K562 (cell line): ENCODE measurements around the gene SLC5A4.

ENCODE experiments used
- CEBPB ChIP-seq: fragments of 450-650 bp; IDR thresholded peaks from 2 replicates; pipeline ENCODE4 v1.6.1; 2016; ENCODE audit warnings: missing genetic modification characterization, missing compliant biosample characterization
- CTCF ChIP-seq, 3 experiments: IDR thresholded peaks in 2 of 3; conservative IDR thresholded peaks in 1 of 3; 2 replicates each; pipeline ENCODE4 v1.5.1; 2011 to 2012; ENCODE audit warnings: low read length in 3 of 3, mild to moderate bottlenecking in 3 of 3, control low read depth in 2 of 3, improper control_type of control experiment in 1 of 3, inconsistent platforms in 1 of 3, low read depth in 1 of 3, mixed read lengths in 1 of 3, moderate library complexity in 1 of 3; ENCODE audit not compliant: insufficient read depth in 2 of 3
- EP300 ChIP-seq: IDR thresholded peaks from 2 replicates; pipeline ENCODE4 v1.6.1; 2012; ENCODE audit warnings: low read length, improper control_type of control experiment
- FOXO4 ChIP-seq: fragments of 450-650 bp; formaldehyde crosslinking; IDR thresholded peaks from 2 replicates; pipeline ENCODE4 v1.4.0; 2020; ENCODE audit warnings: mild to moderate bottlenecking, moderate library complexity
- HNRNPUL1 ChIP-seq: fragments of 200-400 bp; formaldehyde crosslinking; IDR thresholded peaks from 2 replicates; pipeline ENCODE4 v1.6.1; 2017; ENCODE audit warnings: low read length
- NEUROD1 ChIP-seq: fragments of 150-350 bp; IDR thresholded peaks from 2 replicates; pipeline ENCODE4 v1.6.1; 2014; ENCODE audit warnings: borderline replicate concordance, low read length, low read depth; ENCODE audit not compliant: partially characterized antibody
- NFRKB ChIP-seq: fragments of 450-650 bp; IDR thresholded peaks from 2 replicates; pipeline ENCODE4 v1.6.1; 2016; ENCODE audit warnings: low read depth
- PML ChIP-seq: IDR thresholded peaks from 2 replicates; pipeline ENCODE4 v1.6.1; 2012; ENCODE audit warnings: low read length, inconsistent platforms
- POLR2A ChIP-seq: fragments of 450-650 bp; conservative IDR thresholded peaks from 2 replicates; pipeline ENCODE4 v1.6.1; 2016
- POLR2AphosphoS5 ChIP-seq: IDR thresholded peaks from 2 replicates; pipeline ENCODE4 v1.6.1; 2011; ENCODE audit warnings: mild to moderate bottlenecking, low read depth, low read length, moderate library complexity; ENCODE audit not compliant: control insufficient read depth, insufficient read depth
- SAP30 ChIP-seq: fragments of 200-600 bp; sonication (generic); IDR thresholded peaks from 2 replicates; pipeline ENCODE4 v1.6.1; 2012; ENCODE audit warnings: borderline replicate concordance, low read depth, mild to moderate bottlenecking, moderate library complexity, low read length, control low read depth, inconsistent platforms; ENCODE audit not compliant: insufficient read depth, poor library complexity, severe bottlenecking
- TOE1 ChIP-seq, 2 experiments: fragments of 450-650 bp in 1 of 2; sonication (generic) in 1 of 2; formaldehyde crosslinking in 1 of 2; IDR thresholded peaks; 2 replicates each; pipeline versions ENCODE4 v1.7.1 to v1.8.0; 2016 to 2022; ENCODE audit warnings: borderline replicate concordance in 2 of 2, mild to moderate bottlenecking in 2 of 2, antibody characterized with exemption in 1 of 2, inconsistent platforms in 1 of 2, low read depth in 1 of 2, missing genetic modification reagents in 1 of 2, moderate library complexity in 1 of 2
- ZNF282 ChIP-seq: sonication (generic); formaldehyde crosslinking; IDR thresholded peaks from 2 replicates; pipeline ENCODE4 v1.8.1; 2023; ENCODE audit warnings: missing genetic modification reagents

- TF ChIP-seq CEBPB (tag) (no peak), HNRNPUL1 (no peak), CTCF (IDR thresholded peaks at IDR 0.05 in 2 of 3, conservative IDR thresholded peaks at IDR 0.05 in 1 of 3; ENCODE audit: insufficient read depth in 2 of 3, low read depth in 1 of 3, low read length in 3 of 3) (no peak), POLR2AphosphoS5 (no peak), NEUROD1 (no peak), SAP30 (no peak), TOE1 (IDR thresholded peaks at IDR 0.05; ENCODE audit: borderline replicate concordance) (no peak), TOE1 (CRISPR knock-in tag; IDR thresholded peaks at IDR 0.05; ENCODE audit: borderline replicate concordance, low read depth) (no peak), FOXO4 (CRISPR knock-in tag) (no peak), EP300 (no peak), POLR2A (no peak), ZNF282 (CRISPR knock-in tag) (no peak), NFRKB (no peak), PML (no peak)
These were observed 22.1 kb downstream of the SLC5A4 start for GRCh38 chr22:32233091-32233490.
